GM18508 (cell line): ENCODE results near the gene ANKLE2.
"Not testable (repeated sequence)": the region's sequence is repeated elsewhere in the genome, so short reads cannot be mapped to it uniquely, and the experiment has no call there.

Experiments
- ATAC-seq: cut with Tn5 transposase; IDR thresholded peaks from one replicate; pipeline ENCODE4 v1.9.1; 2021; ENCODE audit warnings: moderate number of reproducible peaks; ENCODE audit not compliant: insufficient read depth, unreplicated experiment

Gene ANKLE2

DNA sequence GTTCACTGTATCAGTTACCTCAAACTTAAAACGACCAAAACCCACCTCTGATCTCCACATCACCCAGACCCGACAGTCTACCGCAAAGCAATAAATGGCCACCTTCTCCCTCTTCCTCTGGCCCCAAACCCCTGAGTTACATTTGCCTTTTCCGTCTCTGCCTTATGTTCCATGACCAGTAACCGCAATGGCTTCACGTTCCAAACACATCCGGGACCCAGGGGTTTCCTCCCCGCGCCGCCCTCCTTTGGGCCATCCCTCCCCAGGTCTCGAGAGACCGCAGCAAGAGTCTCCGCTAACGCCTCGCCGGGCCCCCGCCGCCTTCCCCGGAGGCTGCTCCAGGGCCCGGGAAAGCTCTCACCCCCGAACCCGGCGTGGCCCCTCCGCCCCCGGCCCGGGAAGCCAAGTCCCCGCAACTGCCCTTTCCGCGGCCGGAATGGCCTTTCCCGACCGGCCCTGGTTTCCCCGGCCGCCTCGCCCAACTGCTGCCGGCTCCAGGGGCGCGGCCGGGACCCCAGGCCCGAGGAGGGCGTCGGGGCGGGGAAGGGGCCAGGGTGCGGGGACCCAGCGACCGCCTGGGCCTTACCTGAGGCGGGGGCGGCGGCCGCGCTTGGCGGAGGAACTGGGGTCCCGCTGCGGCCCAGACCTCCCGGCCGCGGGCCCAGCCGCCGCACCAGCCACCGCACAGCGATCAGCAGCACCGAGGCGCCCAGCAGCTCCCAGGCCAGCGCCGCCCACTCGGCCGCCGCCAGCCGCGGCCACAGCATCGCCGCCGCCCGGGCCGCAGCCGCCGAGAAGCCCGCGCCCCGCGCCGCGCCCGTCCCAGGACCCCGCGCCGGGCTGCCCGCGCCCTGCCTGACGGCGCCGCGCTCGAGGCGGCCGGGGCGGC, at the start of gene ANKLE2:
TSS of gene ANKLE2 (minus strand) at position 801 of the 889 bp plus-strand sequence. CDS start at position 767, 34 bp downstream.
- ATAC-seq: no peak

DNA sequence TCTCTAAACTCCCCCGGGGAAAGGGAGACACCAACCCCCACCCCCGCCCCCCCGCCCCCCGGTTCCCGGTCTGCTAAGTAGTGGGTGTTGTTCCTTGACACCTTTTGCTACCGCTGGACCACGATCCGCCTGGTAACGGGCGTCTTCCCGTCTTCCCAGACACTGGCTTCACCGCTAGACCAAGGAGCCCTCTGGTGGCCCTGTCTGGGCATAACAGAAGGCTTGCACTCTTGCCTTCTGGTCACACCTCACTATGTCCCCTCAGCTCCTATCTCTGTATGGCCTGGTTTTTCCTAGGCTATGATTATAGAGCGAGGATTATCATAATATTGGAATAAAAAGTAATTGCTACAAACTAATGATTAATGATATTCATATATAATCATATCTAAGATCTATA, 47.8 kb upstream of the ANKLE2 start:
- ATAC-seq: not testable (repeated sequence)

DNA sequence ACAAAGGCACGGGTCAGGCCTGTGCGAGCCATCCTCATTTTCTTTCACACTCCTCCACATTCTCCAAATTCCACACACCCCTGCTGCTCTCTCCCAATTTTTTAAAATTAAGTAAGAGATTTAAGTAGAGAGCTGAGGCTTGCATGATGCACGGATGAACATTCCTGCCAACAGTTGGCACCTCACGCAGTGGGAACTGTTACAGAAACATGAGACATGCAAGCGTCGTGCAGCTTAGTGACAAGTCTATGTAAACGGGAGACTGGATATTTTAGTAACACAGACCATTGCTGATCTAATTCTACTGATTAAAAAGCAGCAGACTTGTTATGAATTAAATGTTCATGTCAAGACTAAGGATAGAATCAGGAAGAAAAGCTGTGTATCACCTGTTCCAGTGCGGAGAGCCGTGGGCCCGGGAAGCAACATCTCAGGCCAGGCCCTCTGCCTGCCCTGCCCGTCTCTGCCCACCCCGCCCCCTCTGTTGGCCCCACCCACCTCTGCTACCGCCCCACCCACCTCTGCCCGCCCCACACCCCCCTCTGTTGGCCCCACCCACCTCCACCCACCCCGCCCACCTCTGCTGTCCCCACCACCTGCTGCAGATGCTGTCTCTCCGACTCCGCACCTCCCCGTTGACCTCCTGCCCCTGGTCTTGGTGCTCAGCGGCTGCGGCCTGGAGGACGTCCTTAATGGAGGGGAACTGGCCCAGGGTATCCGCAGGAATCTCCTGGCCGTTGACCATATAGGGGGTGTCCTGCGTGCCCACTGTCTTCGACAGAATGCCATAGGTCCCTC, 45.9 kb upstream of the ANKLE2 start:
- no peak for ATAC-seq

DNA sequence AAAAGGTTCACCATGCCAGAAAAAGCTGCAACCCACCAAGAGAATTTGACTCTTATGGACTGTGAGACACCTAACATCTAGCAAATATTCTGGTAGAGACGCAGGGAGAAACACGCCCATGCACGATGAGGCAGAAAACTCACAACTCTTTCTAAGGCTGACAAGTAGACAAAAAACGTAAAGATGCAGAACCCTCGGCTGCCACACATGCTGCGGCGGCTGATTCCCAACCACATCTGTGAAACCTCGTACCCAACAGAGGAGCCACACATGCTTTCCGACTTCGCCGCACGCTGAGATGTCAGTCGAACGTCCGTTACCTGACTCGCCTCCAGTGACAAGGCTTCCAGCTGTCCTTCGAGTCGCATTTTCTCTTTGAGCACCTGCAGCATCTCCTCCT, 45.2 kb upstream of the ANKLE2 start:
- no peak for ATAC-seq

DNA sequence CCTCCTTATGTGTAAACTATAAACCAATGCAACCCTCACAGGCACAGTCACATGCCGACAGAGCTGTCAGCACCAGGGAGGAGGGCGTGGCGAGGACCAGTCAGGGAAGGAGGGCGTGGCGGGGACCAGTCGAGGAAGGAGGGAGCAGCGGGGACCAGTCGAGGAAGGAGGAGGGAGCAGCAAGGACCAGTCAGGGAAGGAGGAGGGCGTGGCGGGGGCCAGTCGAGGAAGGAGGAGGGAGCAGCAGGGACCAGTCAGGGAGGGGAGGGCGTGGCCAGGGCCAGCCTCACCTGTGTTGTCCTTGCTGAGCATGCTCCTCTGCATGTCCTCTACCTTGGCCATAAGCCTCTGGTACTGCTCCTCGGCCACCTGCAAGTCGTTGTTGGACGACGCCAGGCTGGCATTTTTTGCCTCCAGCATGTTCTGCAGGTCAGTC, 42.8 kb upstream of the ANKLE2 start:
- no peak for ATAC-seq

DNA sequence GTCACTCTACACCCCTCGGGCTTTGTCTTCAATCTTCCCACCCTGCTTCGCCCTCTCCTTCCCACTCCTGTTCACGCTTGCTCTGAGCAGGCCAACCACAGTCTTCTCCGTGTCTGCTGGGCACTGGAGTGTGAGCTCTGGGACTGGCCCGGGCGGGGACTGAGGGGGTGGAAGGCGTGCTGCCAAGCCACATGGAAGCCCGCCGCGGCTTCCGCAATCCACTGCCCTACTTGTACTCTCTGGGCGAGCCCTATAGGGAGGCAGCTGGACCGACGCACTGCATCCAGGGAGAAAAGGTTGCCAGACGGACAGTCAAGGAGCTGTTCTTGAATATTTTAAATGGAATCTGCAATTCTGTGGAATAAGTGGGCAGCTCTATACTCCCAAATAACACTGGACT, 42.3 kb upstream of the ANKLE2 start:
- ATAC-seq: no peak

DNA sequence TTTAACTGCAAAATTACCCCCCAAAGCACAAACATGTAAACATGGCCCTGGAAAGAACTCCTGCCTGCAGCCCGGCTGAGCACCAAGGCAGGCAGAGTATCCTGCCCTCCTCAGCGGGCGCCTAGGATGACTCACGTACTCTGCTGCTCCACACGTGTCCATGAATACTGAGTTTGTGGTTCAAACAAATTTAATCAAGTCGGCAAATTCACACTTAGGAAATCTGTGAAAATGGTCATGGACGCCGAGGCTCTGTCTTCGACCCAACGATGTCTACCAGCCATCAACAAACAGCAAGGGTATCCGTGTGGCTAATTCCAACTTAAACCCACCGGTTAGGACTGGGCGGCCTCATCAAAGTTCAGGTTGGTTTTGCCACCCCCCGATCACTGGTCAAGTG, 41.5 kb upstream of the ANKLE2 start:
- no peak for ATAC-seq

DNA sequence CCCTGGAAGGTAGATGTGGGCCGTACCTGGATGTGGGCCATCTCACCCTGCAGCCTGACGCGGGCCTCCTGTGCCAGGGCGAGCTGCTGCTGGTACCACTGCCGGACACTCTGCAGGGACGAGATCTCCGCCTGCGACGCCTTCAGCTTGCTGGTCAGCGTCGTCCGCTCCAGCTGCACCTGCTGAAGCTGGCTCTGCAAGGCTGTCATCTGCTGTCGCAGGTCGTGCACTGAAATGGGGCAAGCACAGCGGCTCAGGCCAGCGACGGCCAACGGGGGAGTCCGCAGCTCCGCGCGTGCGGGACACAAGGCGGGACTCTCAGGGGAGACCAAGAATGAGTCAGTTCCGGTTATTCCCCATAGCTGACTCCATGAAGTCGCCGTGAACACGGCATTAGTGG, 40.1 kb upstream of the ANKLE2 start:
- no peak for ATAC-seq

DNA sequence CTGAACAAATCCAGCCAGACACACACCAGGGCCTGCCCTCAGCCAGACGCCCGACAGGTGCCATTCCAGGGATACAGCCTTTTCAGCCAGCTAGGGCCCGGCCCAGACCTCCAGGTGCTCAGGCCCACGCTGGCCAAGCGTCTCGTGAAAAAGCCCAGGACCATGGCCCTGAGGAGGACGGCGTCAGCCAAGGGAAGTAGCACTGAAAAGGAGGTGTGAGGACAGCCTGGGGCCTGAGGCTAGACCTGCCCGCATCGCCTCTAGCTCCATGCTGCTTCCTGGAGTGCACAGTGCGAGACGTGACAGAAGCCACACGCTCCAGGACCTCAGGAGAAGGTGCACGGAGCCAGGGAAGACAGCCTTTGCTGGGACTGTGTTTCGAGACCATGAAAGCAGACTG, 37.2 kb upstream of the ANKLE2 start:
- no peak for ATAC-seq

DNA sequence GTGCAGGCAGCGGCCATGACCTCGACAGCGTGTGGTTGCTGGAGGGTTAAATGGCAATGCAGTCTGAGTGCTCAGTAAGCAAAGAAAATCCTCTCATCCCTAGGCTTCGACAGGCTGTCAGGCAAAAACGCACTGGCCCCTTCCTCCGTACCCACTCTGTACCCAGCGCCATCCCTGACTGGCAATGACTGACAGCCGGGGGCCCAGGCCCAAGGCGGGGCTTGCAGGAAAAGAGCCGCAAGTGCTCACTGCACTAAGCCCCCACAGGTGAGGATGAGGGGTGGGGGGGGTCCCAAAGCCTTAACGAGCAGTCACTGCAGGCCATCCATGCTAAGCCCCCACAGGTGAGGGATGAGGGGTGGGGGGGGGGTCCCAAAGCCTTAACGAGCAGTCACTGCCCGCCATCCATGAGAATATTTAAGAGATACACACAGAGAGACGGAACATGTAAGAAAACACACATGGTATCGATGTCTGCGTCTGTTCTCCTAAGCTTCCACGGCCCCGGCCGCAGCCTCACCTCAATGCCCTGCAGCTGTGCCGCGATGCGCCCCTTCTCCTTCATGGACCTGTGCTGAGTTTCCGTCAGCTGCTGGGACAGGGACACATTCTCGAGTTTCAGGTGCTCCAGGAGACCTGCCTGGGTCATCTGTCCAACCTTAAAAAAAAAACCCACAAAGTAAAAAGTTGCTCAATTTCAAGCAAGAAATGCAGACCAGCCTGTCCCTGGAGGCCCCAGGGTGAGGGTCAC, 36.4 kb upstream of the ANKLE2 start:
- ATAC-seq: no peak

DNA sequence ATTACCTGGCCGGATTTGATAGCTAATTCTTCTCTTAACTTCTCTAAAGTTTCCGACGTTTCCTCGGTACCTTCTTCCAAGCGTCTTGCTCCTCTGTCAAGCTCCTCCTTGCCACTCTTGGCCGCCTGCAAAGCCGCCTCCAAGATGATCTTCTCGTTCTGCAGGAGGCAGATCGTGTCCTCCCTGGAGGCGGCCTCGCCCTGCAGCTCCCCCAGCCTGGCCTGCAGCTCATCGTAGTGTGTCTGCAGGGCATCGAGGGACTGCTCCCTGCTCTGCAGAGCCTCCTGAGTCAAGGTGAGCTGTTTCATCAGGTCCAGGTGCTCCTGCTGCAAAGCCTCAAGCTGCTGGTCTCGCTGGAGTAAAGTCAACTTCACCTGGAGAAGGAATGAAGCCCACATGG, 34.2 kb upstream of the ANKLE2 start:
- ATAC-seq: no peak

DNA sequence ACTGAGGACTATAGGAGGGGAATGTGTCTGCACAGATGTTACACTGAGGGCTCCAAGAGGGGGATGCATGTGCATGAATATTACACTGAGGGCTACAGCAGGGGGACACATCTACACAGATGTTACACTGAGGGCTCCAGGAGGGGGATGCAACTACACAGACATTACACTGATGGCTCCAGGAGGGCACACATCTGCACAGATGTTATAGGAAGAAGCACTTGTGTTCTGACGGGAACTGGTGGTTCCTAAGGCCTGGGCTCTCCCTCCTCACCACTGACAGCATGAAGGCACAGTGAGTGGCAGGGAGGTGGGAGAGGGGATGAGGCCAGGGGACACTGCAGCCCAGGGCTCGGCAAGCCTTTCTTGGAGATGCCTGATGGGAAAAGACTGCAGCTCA, 30.3 kb upstream of the ANKLE2 start:
- ATAC-seq: not testable (repeated sequence)

DNA sequence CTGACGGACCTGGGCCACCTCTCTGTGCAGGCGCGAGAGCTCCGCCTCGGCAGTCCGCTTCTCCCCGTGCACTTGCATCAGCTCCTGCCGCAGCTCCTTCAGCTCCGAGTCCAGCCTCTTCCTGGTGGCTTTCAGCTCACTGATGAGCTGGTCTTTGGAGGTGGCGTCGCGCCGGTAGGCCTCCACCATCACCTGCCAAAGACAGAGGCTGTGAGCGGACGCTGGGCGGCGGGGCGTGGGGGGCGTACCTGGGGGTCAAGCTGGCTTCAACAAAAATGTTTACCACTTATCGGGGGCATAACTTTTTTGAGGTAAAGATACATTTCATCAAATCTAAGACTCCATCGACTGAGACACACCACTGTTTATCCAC, 27.5 kb upstream of the ANKLE2 start:
- ATAC-seq: no peak

DNA sequence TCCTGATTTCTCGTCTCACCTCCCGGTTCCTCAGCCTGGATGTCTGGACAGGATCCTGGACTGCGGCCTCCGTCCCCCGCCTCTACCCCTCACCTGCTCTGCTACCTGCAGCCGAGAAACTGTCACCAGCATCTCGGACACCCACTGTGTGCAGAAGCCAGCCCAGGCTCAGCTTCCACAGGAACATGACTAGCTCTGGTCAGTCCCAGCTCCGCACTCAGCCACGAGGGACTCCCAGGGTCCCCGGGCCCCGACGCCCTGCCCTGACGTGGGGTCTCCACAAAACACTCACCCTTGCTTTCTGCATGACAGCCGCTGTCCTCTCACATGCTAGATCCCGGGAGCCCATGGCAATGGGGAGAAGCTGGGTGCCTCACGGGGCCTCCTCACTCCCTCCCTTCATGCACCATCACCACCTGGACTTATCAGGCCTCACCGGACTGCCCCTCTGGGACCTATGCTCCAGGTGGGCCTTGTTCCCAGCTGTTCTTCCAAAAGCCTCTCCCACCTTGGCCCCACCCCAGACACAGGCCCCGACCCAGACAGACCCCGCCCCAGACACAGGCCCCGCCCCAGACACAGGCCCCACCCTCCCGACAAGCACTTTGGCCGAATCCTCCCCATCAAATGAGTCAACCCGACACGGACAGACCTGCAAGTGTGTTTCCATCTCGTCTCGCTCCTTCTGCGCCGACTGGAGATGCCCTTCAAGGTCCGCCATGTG, 26.9 kb upstream of the ANKLE2 start:
- no peak for ATAC-seq

DNA sequence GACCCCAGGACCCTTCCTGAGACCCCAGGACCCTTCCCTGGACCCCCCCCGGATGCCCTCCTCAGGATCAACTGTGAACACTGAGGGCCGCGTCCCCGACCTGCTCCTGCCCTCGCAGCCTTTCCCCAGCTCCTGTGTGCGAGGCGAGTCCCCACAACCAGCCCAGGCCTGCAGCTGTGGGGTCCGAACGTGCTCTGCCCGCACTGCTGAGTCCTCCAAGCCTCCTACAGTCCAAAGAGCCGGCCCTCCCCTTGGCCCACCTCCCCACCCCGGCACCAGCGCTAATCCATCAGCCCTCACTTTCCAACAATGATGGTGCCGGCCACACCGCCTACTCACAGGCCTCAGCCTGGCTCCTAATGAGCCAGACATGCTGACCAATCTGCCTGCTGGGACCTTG, 26.2 kb upstream of the ANKLE2 start:
- ATAC-seq: no peak

DNA sequence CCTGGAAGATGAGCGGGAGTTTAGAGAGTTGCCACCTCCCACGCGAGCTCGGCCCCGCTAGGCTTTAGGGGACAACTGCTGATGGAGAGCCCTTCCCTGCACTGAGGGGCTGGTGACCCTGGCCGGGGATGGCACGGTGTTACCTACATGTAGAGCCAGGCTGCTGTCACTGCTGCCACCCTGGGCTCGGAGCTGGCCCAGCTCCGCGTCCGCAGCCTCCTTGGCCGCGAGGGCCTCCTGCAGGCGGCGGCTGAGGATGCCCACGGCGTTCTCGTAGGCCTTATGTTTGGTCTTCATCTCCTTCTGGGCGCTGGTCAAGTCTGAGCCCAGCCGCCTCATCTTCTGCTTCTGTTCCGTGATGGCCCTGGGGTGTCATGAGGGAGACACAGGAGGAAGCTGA, 24.6 kb upstream of the ANKLE2 start:
- no peak for ATAC-seq

DNA sequence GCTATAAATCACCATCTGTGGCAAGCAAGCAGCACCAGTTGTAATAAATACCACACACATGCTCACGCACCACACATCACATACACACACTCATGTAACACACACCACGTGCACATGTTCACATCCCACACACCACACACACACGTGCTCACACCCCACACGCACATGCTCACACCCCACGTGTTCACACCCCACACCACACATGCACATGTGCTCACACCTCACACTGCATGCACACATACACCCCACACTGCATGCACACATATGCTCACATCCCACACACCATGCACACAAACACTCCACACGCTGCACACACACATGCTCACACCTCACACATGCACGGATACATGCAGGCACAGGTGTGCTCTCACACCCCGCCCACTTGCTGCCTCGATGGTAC, 22.9 kb upstream of the ANKLE2 start:
- ATAC-seq: no peak

DNA sequence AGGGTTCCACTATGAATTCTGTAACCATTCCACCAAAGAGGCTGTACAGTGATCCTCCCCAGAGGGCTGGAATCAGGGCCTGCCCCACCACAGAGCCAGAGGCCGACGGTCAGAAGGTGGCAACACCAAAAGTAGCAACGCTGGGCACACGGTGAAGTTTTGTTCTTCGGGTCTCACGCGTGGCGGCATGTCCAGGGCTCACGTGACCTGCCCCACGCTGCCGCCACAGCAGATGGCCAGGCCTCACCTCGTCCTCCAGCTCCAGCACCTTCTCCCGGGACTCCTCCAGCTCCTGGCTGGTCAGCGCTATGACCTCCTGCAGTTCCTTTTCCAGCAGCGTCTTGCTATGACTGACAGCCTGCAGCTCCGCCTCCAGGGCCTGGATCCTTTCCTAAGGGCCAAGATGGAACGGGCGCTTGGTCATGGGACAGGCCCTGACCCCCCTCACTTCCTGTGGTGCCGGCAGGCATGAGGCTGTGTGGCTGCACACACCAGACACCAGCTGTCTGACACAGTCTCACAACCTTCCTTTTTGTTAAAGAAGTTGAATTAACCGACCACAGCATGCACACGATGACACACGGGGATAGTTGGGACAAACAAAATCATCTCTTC, 22.4 kb upstream of the ANKLE2 start:
- no peak for ATAC-seq

DNA sequence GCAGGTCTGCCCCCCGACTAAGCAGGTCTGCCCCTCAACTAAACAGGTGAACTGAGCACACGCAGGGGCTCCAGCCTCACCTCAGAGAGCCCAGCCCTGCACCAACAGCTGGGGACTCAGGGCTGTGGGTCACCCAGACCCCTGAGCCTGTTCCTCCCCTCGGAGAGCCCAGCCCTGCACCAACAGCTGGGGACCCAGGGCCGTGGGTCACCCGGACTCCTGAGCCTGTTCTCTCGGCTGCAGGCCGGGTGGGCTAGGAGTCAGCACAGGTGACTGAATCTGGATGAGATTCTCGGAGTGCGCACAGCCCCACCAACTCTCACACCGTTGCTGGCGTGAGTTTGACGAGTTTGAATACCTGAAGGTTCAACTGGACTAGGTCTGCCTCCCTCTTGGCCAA, 20.3 kb upstream of the ANKLE2 start:
- ATAC-seq: no peak
